Measurements from ENCODE around the gene TRAIP.

DNA sequence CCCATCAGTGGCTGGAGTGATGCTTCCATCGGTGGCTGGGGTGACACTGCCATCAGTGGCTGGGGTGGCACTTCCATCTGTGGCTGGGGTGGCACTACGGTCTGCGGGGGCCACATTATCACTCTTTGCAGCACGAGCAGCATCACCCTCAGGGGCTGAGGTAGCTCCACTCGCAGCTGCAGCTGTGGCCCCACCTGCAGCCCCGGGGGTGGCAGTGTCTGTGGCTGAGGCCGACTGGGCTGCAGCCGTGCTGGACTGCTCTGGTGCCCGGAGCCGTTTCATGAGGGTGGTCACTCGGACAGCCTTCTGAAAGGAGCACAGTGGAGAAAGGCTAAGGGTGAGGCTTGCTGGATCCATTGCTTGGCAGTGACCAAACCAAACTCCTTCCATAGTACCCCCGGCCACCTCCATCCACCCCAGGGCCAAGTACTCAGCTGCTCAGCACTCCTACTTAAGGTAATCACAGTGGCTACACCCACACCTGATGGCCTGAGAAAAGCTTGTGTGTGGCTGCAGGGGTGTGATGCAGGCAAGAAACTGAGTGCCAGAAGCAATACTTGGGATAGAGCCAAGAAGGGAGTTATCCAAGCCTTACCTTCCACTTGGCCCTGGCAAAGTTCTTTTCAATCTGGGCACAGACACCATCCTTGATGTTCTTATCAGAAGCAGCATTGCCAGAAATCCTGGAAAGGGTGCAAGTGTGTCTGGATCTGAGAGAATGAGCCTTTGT lies 3.4 kb upstream of the TRAIP start:
- TF ChIP-seq, protein P1, sequence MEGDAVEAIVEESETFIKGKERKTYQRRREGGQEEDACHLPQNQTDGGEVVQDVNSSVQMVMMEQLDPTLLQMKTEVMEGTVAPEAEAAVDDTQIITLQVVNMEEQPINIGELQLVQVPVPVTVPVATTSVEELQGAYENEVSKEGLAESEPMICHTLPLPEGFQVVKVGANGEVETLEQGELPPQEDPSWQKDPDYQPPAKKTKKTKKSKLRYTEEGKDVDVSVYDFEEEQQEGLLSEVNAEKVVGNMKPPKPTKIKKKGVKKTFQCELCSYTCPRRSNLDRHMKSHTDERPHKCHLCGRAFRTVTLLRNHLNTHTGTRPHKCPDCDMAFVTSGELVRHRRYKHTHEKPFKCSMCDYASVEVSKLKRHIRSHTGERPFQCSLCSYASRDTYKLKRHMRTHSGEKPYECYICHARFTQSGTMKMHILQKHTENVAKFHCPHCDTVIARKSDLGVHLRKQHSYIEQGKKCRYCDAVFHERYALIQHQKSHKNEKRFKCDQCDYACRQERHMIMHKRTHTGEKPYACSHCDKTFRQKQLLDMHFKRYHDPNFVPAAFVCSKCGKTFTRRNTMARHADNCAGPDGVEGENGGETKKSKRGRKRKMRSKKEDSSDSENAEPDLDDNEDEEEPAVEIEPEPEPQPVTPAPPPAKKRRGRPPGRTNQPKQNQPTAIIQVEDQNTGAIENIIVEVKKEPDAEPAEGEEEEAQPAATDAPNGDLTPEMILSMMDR (IDR thresholded peaks at IDR 0.05): no peak
- no peak for TF ChIP-seq POLR2A (IDR thresholded peaks at IDR 0.05)
